8988T (cell line): Measurements from ENCODE around the gene SDCBP2.

Source experiments
- DNase-seq: peaks from one replicate; pipeline ENCODE4 v3.0.0; 2011

Gene SDCBP2

DNA sequence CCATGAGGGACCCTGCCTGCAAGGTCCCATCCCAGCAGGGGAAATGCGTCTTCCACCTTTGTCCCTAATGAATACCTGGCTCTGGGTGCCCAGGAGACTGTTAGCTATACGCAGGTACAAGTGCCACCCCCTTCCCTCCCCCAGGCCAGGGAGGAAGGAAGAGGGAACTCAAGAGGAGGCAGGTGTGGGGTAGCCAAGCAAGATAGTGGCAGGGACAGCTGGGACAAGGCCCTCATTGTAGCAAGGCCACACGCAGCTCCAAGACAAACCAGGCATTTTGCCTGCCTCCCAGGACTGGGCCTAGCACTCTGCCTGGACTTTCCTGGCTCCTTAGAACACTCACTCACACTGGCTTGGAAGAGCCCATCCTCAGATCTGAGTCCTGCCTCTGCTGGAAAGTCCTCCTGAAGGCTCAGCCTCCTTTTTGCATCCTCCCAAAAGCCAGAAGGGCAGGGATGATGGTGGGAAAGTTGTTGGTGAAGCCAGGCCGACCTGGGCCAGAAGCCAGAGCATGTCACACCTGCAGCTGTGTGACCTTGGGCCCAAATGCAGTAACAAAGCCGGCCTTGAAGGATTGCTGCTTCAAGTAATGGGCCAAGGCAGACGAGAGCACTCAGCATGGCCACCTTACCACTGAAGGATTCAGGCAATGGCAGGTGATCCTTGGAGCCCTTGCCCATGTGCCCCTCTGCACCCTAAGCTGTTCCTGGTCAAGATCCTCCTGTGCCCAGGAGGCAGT, 35.1 kb downstream of the SDCBP2 start:
- DNase-seq: no peak

DNA sequence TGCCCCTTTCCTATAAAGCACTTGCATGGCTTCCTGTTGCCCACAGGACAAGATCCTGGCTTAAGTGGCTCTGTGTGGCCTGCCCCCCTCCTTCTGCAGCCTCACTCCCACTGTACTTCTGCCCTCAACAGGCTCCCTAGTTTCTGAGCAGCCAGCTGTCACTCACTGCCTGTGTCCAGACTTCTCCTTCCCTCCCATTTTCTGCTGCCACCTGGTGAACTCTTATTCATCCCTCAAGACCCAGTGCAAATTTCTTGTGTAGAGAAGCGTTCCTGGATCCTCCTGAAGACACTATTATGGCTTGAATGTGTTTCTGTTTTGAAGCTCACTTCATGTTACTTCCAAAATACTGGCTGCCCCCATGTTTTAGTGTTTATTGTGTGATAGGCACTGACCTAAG, 36.3 kb downstream of the SDCBP2 start:
- no peak for DNase-seq

DNA sequence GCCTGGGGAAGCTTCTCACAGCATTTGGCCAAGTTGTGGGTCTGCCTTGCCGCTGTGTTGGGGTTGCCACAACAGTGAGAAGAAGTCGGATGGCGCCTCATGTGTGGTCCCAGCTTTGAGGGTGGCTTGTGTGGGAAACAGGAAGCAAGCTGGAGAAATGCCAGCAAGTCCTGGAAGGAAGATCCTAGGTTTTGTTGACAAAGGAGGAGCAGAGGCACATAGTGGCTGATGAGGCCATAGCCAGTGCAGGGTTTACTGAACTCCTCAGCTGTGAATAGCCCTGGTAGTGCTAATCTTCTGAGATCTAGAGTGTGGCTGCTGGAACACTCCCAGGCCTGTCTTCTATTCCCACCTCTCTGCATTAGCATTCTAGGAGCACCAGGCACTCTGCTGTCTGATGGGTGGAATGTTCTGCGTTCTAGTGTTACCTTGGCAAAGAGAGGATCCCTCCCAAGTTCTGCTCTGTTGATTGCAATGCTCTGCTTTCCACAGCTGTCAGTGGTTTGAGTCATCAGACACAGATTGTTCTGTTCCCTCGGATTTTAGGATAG, 37.7 kb downstream of the SDCBP2 start:
- no peak for DNase-seq

DNA sequence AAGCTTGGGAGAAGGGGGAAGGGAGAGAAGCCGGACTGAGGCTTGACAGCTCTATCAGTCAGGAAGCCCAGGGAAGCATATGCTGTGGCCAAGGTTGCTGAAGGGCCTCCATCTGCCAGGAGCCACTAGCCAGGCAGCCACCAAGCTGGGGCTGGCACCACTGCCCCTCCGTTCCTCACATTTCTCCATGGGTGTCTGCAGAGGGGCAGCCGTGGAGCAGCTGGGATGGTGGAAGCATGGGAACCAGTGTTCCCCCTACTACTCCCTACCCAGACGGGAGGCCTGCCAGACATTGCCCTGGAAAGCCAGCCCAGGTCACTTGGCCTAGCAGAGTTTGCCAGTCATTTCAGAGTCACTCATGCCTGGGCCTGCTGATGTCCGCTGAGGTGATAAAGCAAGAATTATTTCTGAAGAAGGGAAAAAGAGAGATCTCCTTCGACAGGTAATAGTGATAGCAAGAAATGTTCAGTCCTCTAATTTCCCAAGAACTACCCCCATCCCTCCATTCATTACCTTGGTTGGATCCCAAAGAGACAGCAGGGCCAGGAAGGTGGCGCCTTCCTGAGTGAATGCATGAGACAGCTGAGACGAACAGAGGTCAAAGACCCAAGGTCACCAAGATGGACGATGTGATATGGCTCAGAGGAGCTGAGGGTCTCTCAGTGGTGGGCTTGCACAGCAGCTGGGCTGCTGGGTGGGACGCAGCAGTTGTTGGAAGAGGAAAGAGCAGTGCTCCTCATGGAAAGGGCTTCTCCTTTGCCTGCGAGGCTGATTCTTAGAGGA, 41.0 kb downstream of the SDCBP2 start:
- DNase-seq: no peak

GRCh38 chr20:1287306-1287705, 41.6 kb downstream of the SDCBP2 start:
- no peak for DNase-seq

DNA sequence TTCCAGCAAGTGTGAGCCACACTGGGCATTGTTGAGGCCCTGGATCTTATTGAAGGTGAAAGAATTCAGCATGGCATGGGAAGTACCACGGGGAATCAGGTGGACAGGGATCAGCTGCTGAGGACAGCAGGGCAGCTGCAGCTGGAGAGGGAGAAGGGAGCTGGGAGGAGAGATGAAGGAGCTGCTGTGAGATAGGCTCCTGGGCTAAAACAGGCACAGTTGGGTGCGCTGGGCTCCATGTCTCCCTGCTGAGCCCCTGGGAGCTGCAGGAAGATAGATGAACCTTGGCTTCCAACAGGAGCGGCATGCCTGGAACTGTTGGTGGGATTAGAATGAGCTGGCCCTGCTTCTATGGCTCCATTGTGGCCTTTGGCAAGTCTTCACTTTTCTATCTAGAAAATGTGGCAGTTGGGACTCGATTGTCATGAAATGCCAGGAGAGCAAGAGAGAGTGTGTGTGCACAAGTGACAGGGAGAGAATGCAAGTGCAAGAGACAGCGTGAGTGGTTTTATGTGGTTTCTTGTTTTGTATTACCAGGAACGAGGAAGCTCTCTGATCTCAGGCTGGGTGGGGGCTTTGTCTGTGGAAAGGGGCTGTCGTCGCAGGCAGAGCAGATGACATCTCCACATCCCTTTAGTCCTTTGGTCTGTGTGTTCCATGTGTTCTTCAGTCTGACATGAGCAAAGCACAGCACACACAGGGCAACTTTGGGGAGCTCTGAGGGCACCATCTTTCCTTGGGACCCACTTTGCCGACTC, 42.5 kb downstream of the SDCBP2 start:
- DNase-seq: no peak

GRCh38 chr20:1283522-1284510, 45.1 kb downstream of the SDCBP2 start:
- DNase-seq: no peak

GRCh38 chr20:1282966-1283365, 46.0 kb downstream of the SDCBP2 start:
- DNase-seq: no peak

- DNase-seq: no peak
Observed at GRCh38 chr20:1281279-1282057, 47.5 kb downstream of the SDCBP2 start.

DNA sequence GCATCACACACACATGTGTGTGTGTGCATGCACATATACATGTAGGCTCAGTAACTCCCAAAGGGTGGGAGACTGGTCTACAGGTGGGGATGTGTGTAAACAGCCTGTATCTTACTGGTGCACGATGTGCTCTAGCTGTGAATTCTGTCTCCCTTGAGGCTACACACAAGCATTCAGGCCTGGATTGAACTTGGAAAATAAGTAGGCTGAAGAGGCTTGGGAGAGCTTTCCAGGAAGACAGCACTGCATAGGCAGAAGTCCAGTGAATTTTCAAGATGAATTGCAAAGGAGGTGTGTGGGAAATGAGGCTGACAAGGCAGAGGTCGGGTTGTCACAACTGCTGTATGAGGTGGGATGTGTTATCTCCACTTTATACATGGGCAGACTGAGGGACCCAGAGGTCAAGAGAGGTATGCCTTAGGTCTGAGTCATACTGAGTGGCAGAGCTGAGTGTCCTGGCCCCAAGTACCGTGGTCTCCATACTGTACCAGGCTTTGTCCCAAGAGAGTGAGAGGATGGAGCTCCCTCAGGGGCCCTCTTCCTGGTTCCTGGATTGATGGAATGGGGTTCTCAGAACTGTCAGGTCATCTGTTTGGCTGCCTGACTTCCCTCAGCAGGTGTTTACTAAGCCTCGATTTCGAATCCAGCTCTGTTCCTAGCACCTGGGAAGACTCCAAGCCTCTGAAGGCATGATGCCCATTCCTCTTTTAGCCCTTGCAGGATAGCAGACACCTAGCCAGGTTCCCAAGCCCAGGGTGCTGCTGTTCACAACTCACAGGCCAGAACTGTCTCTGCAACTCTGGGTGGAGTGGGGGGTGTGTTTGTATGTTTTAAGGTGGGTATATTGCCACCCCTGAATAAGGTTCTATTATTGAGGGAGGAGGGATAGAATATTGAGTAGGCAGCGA, 48.5 kb downstream of the SDCBP2 start:
- no peak for DNase-seq

- no peak for DNase-seq
Observed at GRCh38 chr20:1278993-1279392, 49.9 kb downstream of the SDCBP2 start.

DNA sequence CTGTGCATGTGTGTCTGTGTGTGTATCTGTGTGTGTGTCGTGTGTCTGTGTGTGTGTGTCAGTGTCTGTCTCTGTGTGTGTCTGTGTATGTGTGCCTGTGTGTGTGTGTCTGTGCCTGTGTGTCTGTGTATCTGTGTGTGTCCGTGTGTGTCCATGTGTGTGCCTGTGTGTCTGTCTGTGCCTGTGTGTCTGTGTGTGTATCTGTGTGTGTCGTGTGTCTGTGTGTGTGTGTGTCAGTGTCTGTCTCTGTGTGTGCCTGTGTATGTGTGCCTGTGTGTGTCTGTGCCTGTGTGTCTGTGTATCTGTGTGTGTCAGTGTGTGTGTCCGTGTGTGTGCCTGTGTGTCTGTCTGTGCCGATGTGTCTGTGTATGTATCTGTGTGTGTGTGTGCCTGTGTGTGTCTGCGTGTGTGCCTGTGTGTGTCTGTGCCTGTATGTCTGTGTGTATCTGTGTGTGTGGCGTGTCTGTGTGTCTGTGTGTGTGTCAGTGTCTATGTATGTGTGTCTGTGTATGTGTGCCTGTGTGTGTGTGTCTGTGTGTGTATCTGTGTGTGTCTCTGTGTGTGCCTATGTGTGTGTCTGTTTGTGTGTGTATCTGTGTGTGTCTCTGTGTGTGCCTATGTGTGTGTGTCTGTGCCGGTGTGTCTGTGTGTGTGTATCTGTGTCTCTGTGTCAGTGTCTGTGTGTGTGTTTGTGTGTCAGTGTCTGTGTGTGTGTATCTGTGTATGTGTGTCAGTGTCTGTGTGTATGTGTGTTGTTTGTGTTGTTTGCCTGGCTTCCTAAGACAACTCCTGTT, 51.2 kb downstream of the SDCBP2 start:
- no peak for DNase-seq

DNA sequence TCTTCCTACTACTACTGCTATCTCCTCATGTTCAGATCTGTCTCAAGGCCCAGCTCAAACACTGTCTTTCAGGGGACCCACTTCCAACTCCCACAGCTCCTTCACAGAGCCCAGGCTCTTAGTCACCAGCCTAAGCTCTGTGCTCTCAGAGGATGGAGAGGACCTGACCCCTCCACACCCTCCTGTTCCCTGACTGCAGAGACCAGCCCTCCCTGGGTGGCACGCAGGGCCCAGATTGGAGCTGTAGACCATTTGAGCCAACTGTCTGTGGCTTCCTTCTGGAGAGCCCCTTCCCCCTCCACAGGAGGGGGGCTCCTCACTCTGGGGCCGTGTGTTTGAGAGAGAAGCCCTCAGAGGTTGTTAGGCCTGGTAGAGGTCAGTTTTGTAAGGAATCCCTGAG, 53.0 kb downstream of the SDCBP2 start:
- DNase-seq: no peak

GRCh38 chr20:1274485-1275311, 54.2 kb downstream of the SDCBP2 start:
- no peak for DNase-seq

DNA sequence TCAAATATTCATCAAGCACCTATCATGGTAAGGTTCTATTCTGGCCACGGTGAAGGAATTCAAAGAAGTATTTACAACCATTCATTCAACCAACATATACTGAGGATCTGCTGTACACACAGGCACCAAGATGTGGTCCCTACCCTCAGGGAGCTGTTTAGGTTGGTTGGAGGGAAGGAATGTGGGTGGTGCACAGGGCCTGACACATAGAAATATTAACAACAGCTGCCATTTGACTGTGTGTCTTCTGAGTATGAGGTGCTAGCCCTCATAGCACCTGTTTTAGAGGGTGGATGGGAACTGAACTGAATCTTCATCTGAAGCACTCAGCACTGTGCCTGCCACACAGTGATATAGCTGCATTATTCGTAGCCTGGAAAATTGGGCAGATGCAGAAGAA, 55.6 kb downstream of the SDCBP2 start:
- DNase-seq: no peak

GRCh38 chr20:1272368-1273100, 56.4 kb downstream of the SDCBP2 start:
- no peak for DNase-seq

- DNase-seq: no peak
Observed at GRCh38 chr20:1269850-1270249, 59.1 kb downstream of the SDCBP2 start.

DNA sequence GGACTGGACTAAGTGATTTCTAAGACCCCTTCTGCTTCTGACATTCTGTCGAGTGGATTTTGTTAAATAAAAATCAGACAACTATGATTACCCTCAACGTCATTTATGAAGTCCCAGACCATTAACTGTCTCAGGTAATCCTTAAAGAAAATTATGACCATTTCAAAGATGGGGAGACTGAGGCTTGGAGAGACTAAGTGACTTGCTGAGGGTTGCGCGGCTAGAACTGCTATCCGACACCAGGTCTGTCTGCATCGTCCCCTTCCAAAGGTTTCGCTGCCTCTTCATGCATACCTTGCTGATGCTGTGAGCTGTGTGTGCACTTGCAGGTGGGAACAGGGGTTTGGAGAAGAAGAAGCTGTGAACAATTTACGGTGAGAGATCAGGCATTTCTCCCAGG, 59.7 kb downstream of the SDCBP2 start:
- no peak for DNase-seq
